OCI-LY3 (cell line): ENCODE measurements around the gene HEG1.
"Not testable (repeated sequence)": the region's sequence is repeated elsewhere in the genome, so short reads cannot be mapped to it uniquely, and the experiment has no call there.

ENCODE experiments used
- H2AFZ ChIP-seq: fragments of 200-600, 300-600 bp; shearing (Covaris generic); 2 replicates; pipeline ENCODE4 v1.6.0; 2014; ENCODE audit warnings: antibody characterized with exemption, low read depth, low read length
- H3K27ac ChIP-seq: fragments of 200-600, 300-600 bp; sonication (generic); 2 replicates; pipeline ENCODE4 v1.5.1; 2014; ENCODE audit warnings: mild to moderate bottlenecking, low read length, moderate library complexity, mixed read lengths
- H3K27me3 ChIP-seq: fragments of 200-600, 300-600 bp; sonication (generic); 2 replicates; pipeline ENCODE4 v1.6.1; 2014; ENCODE audit warnings: low read depth, low read length, mixed read lengths
- H3K36me3 ChIP-seq: fragments of 200-600, 300-600 bp; sonication (generic); replicated peaks from 2 replicates; pipeline ENCODE3; 2014; ENCODE audit warnings: low read depth, low read length, mixed read lengths
- H3K4me1 ChIP-seq: fragments of 300-600, 200-600 bp; sonication (generic); 2 replicates; pipeline ENCODE4 v1.6.1; 2014; ENCODE audit warnings: low read length, mixed read lengths
- H3K4me2 ChIP-seq: fragments of 200-600, 300-600 bp; sonication (generic); 2 replicates; pipeline ENCODE4 v1.6.1; 2014; ENCODE audit warnings: low read length, mixed read lengths
- H3K4me3 ChIP-seq: fragments of 300-600, 200-600 bp; sonication (generic); 2 replicates; pipeline ENCODE4 v1.5.1; 2014; ENCODE audit warnings: antibody characterized with exemption, mild to moderate bottlenecking, low read length, moderate library complexity
- H3K79me2 ChIP-seq: fragments of 300-600, 200-600 bp; shearing (Covaris generic); 2 replicates; pipeline ENCODE4 v1.6.1; 2014; ENCODE audit warnings: mild to moderate bottlenecking, low read length, mixed read lengths
- H3K9ac ChIP-seq: fragments of 300-600, 200-600 bp; shearing (Covaris generic); 2 replicates; pipeline ENCODE4 v1.6.0; 2014; ENCODE audit warnings: mild to moderate bottlenecking, low read length, moderate library complexity
- H3K9me3 ChIP-seq: fragments of 200-600, 300-600 bp; shearing (Covaris generic); 2 replicates; pipeline ENCODE4 v1.6.1; 2014; ENCODE audit warnings: low read length, mixed read lengths; ENCODE audit not compliant: insufficient read depth
- H4K20me1 ChIP-seq: fragments of 200-600, 300-600 bp; sonication (generic); 2 replicates; pipeline ENCODE4 v1.6.1; 2016; ENCODE audit warnings: low read length, mixed read lengths; ENCODE audit not compliant: insufficient read depth
- CTCF ChIP-seq: fragments of 200-600, 300-600 bp; sonication (generic); IDR thresholded peaks from 2 replicates; pipeline ENCODE4 v1.5.1; 2014; ENCODE audit warnings: antibody characterized with exemption, low read length, low read depth
- EZH2phosphoT487 ChIP-seq: fragments of 200-600 bp; shearing (Covaris generic); IDR thresholded peaks from 2 replicates; pipeline ENCODE4 v1.6.1; 2018; ENCODE audit warnings: antibody characterized with exemption, mixed run types, low read depth

The HEG1 gene

GRCh38 chr3:125087768-125088391, 32.1 kb upstream of the HEG1 start:
- no peaks in the 10 kb centered on the region for H3K4me1 ChIP-seq
- no peaks in the 10 kb centered on the region for H3K36me3 ChIP-seq
- no peaks in the 10 kb centered on the region for H4K20me1 ChIP-seq
- H3K79me2 ChIP-seq, result no peaks in the 10 kb centered on the region
- no peak overlapping the region for H3K9ac ChIP-seq
- no peak overlapping the region for H3K4me3 ChIP-seq
- no peak overlapping the region for H2AFZ ChIP-seq
- TF ChIP-seq EZH2phosphoT487, result no peak
- TF ChIP-seq CTCF, result no peak
- peaks cover 20% of the 10 kb centered on the region for H3K27me3 ChIP-seq
- H3K4me2 ChIP-seq, result no peak overlapping the region
- no peaks in the 10 kb centered on the region for H3K9me3 ChIP-seq
- no peak overlapping the region for H3K27ac ChIP-seq

- Histone ChIP-seq H3K9me3 (no peaks in the 10 kb centered on the region), H3K9ac (no peak overlapping the region), H3K36me3 (no peaks in the 10 kb centered on the region), H3K27ac (no peak overlapping the region), H3K4me3 (no peak overlapping the region), H3K27me3 (peaks cover 24% of the 10 kb centered on the region), H2AFZ (no peak overlapping the region), H3K79me2 (no peaks in the 10 kb centered on the region), H4K20me1 (no peaks in the 10 kb centered on the region), H3K4me1 (no peaks in the 10 kb centered on the region), H3K4me2 (no peak overlapping the region)
- no peak for TF ChIP-seq EZH2phosphoT487
- no peak for TF ChIP-seq CTCF
Measured at GRCh38 chr3:125085166-125085565, 29.4 kb upstream of the HEG1 start.

GRCh38 chr3:125083776-125084175, 28.0 kb upstream of the HEG1 start:
- H3K27me3 ChIP-seq, result peaks cover 24% of the 10 kb centered on the region

GRCh38 chr3:125082339-125082738, 26.5 kb upstream of the HEG1 start:
- peaks cover 20% of the 10 kb centered on the region for H3K27me3 ChIP-seq
- H3K9ac ChIP-seq, H3K36me3 ChIP-seq, H4K20me1 ChIP-seq, H2AFZ ChIP-seq, H3K79me2 ChIP-seq, H3K4me3 ChIP-seq, H3K4me2 ChIP-seq, H3K4me1 ChIP-seq, H3K27ac ChIP-seq, H3K9me3 ChIP-seq: not testable (repeated sequence)

More at GRCh38 chr3:125083776-125084175, 28.0 kb upstream of the HEG1 start:
- TF ChIP-seq EZH2phosphoT487, result no peak
- TF ChIP-seq CTCF, result no peak
- H3K9ac ChIP-seq, result no peak overlapping the region
- H3K4me1 ChIP-seq, result no peaks in the 10 kb centered on the region
- no peaks in the 10 kb centered on the region for H4K20me1 ChIP-seq
- no peak overlapping the region for H3K4me3 ChIP-seq
- H3K79me2 ChIP-seq, result no peaks in the 10 kb centered on the region
- H3K27ac ChIP-seq, result no peak overlapping the region
- no peaks in the 10 kb centered on the region for H3K9me3 ChIP-seq
- H3K4me2 ChIP-seq, result no peak overlapping the region
- H2AFZ ChIP-seq, result no peak overlapping the region
- H3K36me3 ChIP-seq, result no peaks in the 10 kb centered on the region
